GM12891 (cell line): ENCODE measurements around the gene JMJD8.

Experiments used
- PAX5 ChIP-seq: IDR thresholded peaks from 2 replicates; pipeline ENCODE4 v1.6.1; 2011; ENCODE audit warnings: low read length, moderate library complexity, mild to moderate bottlenecking; ENCODE audit not compliant: insufficient read depth, severe bottlenecking
- POLR2A ChIP-seq: IDR thresholded peaks from 2 replicates; pipeline ENCODE4 v1.6.1; 2011; ENCODE audit warnings: low read depth, low read length, control low read depth
- POLR2AphosphoS5 ChIP-seq: IDR thresholded peaks from 2 replicates; pipeline ENCODE4 v1.6.1; 2011; ENCODE audit warnings: low read depth, low read length, control low read depth
- SPI1 ChIP-seq: IDR thresholded peaks from 2 replicates; pipeline ENCODE4 v1.6.1; 2011; ENCODE audit warnings: low read depth, low read length, control low read depth
- TAF1 ChIP-seq: IDR thresholded peaks from 2 replicates; pipeline ENCODE4 v1.6.1; 2011; ENCODE audit warnings: low read depth, low read length, control low read depth

- no peak for TF ChIP-seq TAF1
- TF ChIP-seq POLR2A: no peak
- TF ChIP-seq POLR2AphosphoS5: no peak
- TF ChIP-seq PAX5: no peak
- no peak for TF ChIP-seq SPI1
Observed at GRCh38 chr16:669666-670065, 14.5 kb downstream of the JMJD8 start.
